Effector memory CD8-positive, alpha-beta T cell (primary cell): ENCODE results near the gene TICAM2.

ENCODE experiments used
- ATAC-seq: fragments of 150-1000 bp; cut with Tn5 transposase; replicated peaks from 2 replicates; pipeline ENCODE4 v1.10.0; 2021; ENCODE audit warnings: mild to moderate bottlenecking, moderate library complexity
- DNase-seq, 3 experiments: peaks; one replicate each; pipeline ENCODE4 v3.0.0; 2021
- H3K27ac Mint-ChIP-seq, 2 donors: one replicate each; pipeline ENCODE4 v1.8.0; 2022; ENCODE audit warnings: mild to moderate bottlenecking in 2 of 2, mixed read lengths in 2 of 2, moderate library complexity in 2 of 2
- H3K27me3 Mint-ChIP-seq, 2 donors: one replicate each; pipeline ENCODE4 v1.8.0; 2022; ENCODE audit warnings: mixed read lengths in 2 of 2
- H3K36me3 Mint-ChIP-seq: one replicate; pipeline ENCODE4 v1.8.0; 2022; ENCODE audit warnings: mild to moderate bottlenecking, moderate library complexity, mixed read lengths; ENCODE audit not compliant: insufficient read depth
- H3K4me1 Mint-ChIP-seq, 2 donors: one replicate each; pipeline ENCODE4 v1.8.0; 2022; ENCODE audit warnings: low read depth in 2 of 2, mixed read lengths in 2 of 2
- H3K4me3 Mint-ChIP-seq, 2 donors: one replicate each; pipeline ENCODE4 v1.8.0; 2022; ENCODE audit warnings: mild to moderate bottlenecking in 2 of 2, mixed read lengths in 2 of 2, moderate library complexity in 2 of 2
- H3K9me3 Mint-ChIP-seq, 2 donors: one replicate each; pipeline ENCODE4 v1.8.0; 2022; ENCODE audit warnings: mixed read lengths in 2 of 2

Gene TICAM2

DNA sequence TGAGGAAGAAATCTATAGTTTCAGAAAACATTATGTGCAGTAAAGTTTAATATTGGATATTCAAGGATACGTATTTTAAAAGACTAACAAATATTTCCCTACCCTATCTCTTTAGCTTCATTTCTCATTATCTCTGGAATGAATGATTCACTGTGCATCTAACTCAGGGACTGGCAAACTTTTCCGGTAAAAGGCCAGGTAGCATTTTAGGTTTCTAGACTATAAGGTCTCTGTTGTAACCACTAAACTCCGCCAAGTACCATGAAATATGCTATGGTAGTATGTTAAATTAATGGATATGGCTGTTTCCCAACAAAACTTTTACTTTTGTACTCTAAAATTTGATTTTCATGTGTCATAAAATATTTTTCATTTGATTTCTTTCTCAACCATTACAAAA lies 70.9 kb downstream of the TICAM2 start:
- ATAC-seq (no peak), DNase-seq (no peak)
- Mint-ChIP-seq H3K36me3 (peaks cover 27% of the 10 kb centered on the region), H3K27ac (no peak overlapping the region), H3K27me3 (no peaks in the 10 kb centered on the region), H3K9me3 (no peaks in the 10 kb centered on the region), H3K4me3 (no peak overlapping the region), H3K4me1 (peaks cover 30 to 63% of the 10 kb centered on the region in 2 donors)

DNA sequence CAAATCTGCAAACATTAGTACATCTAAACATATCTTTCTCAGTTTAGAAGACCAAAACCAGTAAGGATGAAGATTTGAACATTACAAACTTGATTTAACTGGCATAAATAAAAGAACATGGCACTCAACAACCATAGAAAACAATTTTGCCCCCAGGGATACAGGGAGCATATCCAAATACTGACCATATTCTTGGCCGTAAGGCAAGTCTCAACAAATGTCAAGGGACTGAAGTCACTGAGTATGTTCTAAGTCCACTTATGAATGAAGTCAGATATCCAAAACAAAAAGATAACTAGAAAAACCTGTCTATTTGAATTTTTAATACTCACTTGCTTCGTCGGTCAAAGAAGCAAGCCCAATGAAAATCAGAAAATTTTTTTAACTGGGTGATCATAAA lies 71.9 kb downstream of the TICAM2 start:
- Mint-ChIP-seq H3K27me3 (no peaks in the 10 kb centered on the region), H3K27ac (no peak overlapping the region), H3K9me3 (no peaks in the 10 kb centered on the region), H3K4me1 (peaks cover 24 to 58% of the 10 kb centered on the region in 2 donors), H3K36me3 (peaks cover 34% of the 10 kb centered on the region), H3K4me3 (no peak overlapping the region)
- no peak for DNase-seq
- ATAC-seq: no peak
